GM23338 (cell line): ENCODE data around the gene SORCS2. TPM values are rescaled to one million over a fixed set of nuclear protein-coding genes. Genes with fewer than 3 reads are reported as not detected.

Source experiments
- ATAC-seq: fragments of 200-7000 bp; cut with Tn5 transposase; 3 replicates; pipeline ENCODE4 v1.9.1; 2020
- DNase-seq: peaks from one replicate; pipeline ENCODE4 v3.0.0-alpha.2; 2015; ENCODE audit warnings: low spot score
- H2AFZ ChIP-seq: fragments of 200-600 bp; sonication (generic); 2 replicates; pipeline ENCODE4 v1.8.0; 2016; ENCODE audit warnings: antibody characterized with exemption, mild to moderate bottlenecking, moderate library complexity
- H3F3A ChIP-seq: fragments of 200-600 bp; sonication (generic); replicated peaks from 2 replicates; pipeline ENCODE4 v1.8.0; 2017; ENCODE audit warnings: antibody characterized with exemption, mixed run types, low read depth
- H3K27ac ChIP-seq: fragments of 200-600 bp; sonication (generic); 2 replicates; pipeline ENCODE4 v1.6.1; 2016; ENCODE audit warnings: low read depth
- H3K27me3 ChIP-seq: fragments of 200-600 bp; sonication (generic); 2 replicates; pipeline ENCODE4 v1.8.0; 2016; ENCODE audit warnings: mild to moderate bottlenecking, mixed run types, moderate library complexity; ENCODE audit not compliant: insufficient read depth
- H3K36me3 ChIP-seq: fragments of 200-600 bp; sonication (generic); 2 replicates; pipeline ENCODE4 v1.8.0; 2016; ENCODE audit warnings: mild to moderate bottlenecking; ENCODE audit not compliant: insufficient read depth
- H3K4me1 ChIP-seq: fragments of 200-600 bp; sonication (generic); 2 replicates; pipeline ENCODE4 v1.8.0; 2016; ENCODE audit warnings: mild to moderate bottlenecking, moderate library complexity; ENCODE audit not compliant: insufficient read depth
- H3K4me2 ChIP-seq: fragments of 200-600 bp; sonication (generic); 2 replicates; pipeline ENCODE4 v1.7.1; 2017; ENCODE audit warnings: mixed run types
- H3K4me3 ChIP-seq: fragments of 200-600 bp; sonication (generic); 2 replicates; pipeline ENCODE4 v1.6.1; 2016; ENCODE audit warnings: mixed run types
- H3K79me2 ChIP-seq: fragments of 200-600 bp; sonication (generic); replicated peaks from 2 replicates; pipeline ENCODE4 v1.8.0; 2017; ENCODE audit warnings: mild to moderate bottlenecking; ENCODE audit not compliant: insufficient read depth
- H3K9me2 ChIP-seq: fragments of 200-600 bp; sonication (generic); 2 replicates; pipeline ENCODE4 v1.8.0; 2017; ENCODE audit not compliant: insufficient read depth
- H4K20me1 ChIP-seq: fragments of 200-600 bp; sonication (generic); replicated peaks from 2 replicates; pipeline ENCODE4 v1.8.0; 2017; ENCODE audit warnings: mild to moderate bottlenecking; ENCODE audit not compliant: insufficient read depth
- H3K27ac Mint-ChIP-seq: 2 replicates; pipeline ENCODE4 v1.8.0; 2020; ENCODE audit warnings: inconsistent platforms, mild to moderate bottlenecking, moderate library complexity, mixed read lengths
- H3K27me3 Mint-ChIP-seq: 3 replicates; pipeline ENCODE4 v1.8.0; 2022; ENCODE audit warnings: low read depth, mild to moderate bottlenecking, moderate library complexity, mixed read lengths, inconsistent platforms; ENCODE audit not compliant: insufficient read depth, poor library complexity
- H3K36me3 Mint-ChIP-seq: 3 replicates; pipeline ENCODE4 v1.8.0; 2021; ENCODE audit warnings: low read depth, mild to moderate bottlenecking, inconsistent platforms, moderate library complexity, mixed read lengths
- H3K4me1 Mint-ChIP-seq: 3 replicates; pipeline ENCODE4 v1.8.0; 2020; ENCODE audit warnings: mild to moderate bottlenecking, inconsistent platforms, mixed read lengths
- H3K4me3 Mint-ChIP-seq: 3 replicates; pipeline ENCODE4 v1.8.0; 2021; ENCODE audit warnings: moderate library complexity, mild to moderate bottlenecking, inconsistent platforms, mixed read lengths
- H3K9me3 Mint-ChIP-seq: 3 replicates; pipeline ENCODE4 v1.8.0; 2020; ENCODE audit warnings: moderate library complexity, mild to moderate bottlenecking, inconsistent platforms, mixed read lengths
- EZH2 ChIP-seq: fragments of 200-600 bp; sonication (generic); IDR thresholded peaks from one replicate; pipeline ENCODE4 v1.8.0; 2017; ENCODE audit warnings: antibody characterized with exemption, mild to moderate bottlenecking, low read depth; ENCODE audit not compliant: unreplicated experiment
- JUNB ChIP-seq: IDR thresholded peaks from one replicate; pipeline ENCODE4 v1.6.1; 2016; ENCODE audit warnings: antibody characterized with exemption; ENCODE audit not compliant: unreplicated experiment
- NANOG ChIP-seq: IDR thresholded peaks from 2 replicates; pipeline ENCODE4 v1.6.1; 2016; ENCODE audit warnings: antibody characterized with exemption, borderline replicate concordance
- STAT1 ChIP-seq: IDR thresholded peaks from one replicate; pipeline ENCODE4 v1.6.1; 2016; ENCODE audit warnings: antibody characterized with exemption; ENCODE audit not compliant: unreplicated experiment
- ZNF114 ChIP-seq: fragments of 250-450 bp; sonication (Bioruptor Pico); IDR thresholded peaks from 2 replicates; pipeline ENCODE4 v1.5.0; 2020; ENCODE audit warnings: mild to moderate bottlenecking, moderate library complexity
- polyA plus RNA-seq: library from polyadenylated mRNA; unstranded; fragments of >200 nt; fragmentation: Nextera tagmentation; extraction: Ambion mirVana; gene quantifications from 2 replicates; pipeline ENCODE4 v1.2.1, GENCODE V29; 2016
- total RNA-seq: library from RNA; depleted of rRNA; stranded (reverse); fragments of >200 nt; shearing (Covaris generic); gene quantifications from 2 replicates; pipeline ENCODE4 v1.2.3, GENCODE V29; 2014
- TF ChIP-seq, protein P1 (sequence below): IDR thresholded peaks from one replicate; pipeline ENCODE4 v1.6.1; 2018; ENCODE audit warnings: antibody characterized with exemption; ENCODE audit not compliant: unreplicated experiment
- TF ChIP-seq, protein P2 (sequence below): IDR thresholded peaks from 2 replicates; pipeline ENCODE4 v1.6.1; 2016; ENCODE audit warnings: antibody characterized with exemption
- TF ChIP-seq, protein P3 (sequence below): fragments of 250-450 bp; sonication (Bioruptor Pico); IDR thresholded peaks from 2 replicates; pipeline ENCODE4 v1.5.0; 2020; ENCODE audit warnings: mild to moderate bottlenecking, moderate library complexity

Gene SORCS2
- total and polyA plus RNA-seq, 2 experiments from 2014 or later, result 0.47 to 2.4 TPM

DNA sequence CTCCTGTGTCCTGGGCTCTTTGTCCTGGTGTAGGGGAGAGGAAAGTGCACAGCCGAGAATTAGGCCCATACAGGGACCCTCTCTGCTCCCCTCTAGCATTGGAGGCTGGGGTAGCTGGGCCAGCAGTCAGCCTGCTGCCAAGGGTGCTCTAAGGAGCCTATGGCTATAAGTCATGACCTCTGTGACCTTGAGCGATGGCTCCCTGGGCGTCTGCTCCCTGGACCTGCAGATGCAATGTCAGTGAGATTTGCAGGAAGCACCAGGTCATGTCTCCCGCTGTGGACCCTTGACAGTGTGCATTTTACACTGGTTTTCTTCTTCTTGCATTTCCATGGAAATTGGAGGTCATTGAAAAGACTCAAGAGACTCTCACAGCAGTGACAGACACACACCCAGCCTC is 476.5 kb downstream of the SORCS2 start:
- ATAC-seq (no peak), DNase-seq (no peak)
- no peak overlapping the region for H3K27ac ChIP-seq
- H3K27ac Mint-ChIP-seq, result no peak overlapping the region
- no peak overlapping the region for H3K4me2 ChIP-seq
- H2AFZ ChIP-seq, result no peak overlapping the region
- peaks cover 8% of the 10 kb centered on the region for H3K9me3 Mint-ChIP-seq
- no peak overlapping the region for H3K4me3 ChIP-seq
- no peak overlapping the region for H3K4me3 Mint-ChIP-seq
- no peaks in the 10 kb centered on the region for H3K79me2 ChIP-seq
- H3K36me3 ChIP-seq, result no peaks in the 10 kb centered on the region
- H3K4me1 ChIP-seq, result no peaks in the 10 kb centered on the region
- TF ChIP-seq ZNF114 (CRISPR knock-in tag) (no peak), EZH2 (no peak), JUNB (no peak), NANOG (no peak), STAT1 (no peak)
- TF ChIP-seq, protein P1, sequence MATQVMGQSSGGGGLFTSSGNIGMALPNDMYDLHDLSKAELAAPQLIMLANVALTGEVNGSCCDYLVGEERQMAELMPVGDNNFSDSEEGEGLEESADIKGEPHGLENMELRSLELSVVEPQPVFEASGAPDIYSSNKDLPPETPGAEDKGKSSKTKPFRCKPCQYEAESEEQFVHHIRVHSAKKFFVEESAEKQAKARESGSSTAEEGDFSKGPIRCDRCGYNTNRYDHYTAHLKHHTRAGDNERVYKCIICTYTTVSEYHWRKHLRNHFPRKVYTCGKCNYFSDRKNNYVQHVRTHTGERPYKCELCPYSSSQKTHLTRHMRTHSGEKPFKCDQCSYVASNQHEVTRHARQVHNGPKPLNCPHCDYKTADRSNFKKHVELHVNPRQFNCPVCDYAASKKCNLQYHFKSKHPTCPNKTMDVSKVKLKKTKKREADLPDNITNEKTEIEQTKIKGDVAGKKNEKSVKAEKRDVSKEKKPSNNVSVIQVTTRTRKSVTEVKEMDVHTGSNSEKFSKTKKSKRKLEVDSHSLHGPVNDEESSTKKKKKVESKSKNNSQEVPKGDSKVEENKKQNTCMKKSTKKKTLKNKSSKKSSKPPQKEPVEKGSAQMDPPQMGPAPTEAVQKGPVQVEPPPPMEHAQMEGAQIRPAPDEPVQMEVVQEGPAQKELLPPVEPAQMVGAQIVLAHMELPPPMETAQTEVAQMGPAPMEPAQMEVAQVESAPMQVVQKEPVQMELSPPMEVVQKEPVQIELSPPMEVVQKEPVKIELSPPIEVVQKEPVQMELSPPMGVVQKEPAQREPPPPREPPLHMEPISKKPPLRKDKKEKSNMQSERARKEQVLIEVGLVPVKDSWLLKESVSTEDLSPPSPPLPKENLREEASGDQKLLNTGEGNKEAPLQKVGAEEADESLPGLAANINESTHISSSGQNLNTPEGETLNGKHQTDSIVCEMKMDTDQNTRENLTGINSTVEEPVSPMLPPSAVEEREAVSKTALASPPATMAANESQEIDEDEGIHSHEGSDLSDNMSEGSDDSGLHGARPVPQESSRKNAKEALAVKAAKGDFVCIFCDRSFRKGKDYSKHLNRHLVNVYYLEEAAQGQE, result no peak
- TF ChIP-seq, protein P2, sequence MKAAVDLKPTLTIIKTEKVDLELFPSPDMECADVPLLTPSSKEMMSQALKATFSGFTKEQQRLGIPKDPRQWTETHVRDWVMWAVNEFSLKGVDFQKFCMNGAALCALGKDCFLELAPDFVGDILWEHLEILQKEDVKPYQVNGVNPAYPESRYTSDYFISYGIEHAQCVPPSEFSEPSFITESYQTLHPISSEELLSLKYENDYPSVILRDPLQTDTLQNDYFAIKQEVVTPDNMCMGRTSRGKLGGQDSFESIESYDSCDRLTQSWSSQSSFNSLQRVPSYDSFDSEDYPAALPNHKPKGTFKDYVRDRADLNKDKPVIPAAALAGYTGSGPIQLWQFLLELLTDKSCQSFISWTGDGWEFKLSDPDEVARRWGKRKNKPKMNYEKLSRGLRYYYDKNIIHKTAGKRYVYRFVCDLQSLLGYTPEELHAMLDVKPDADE, result no peak
- TF ChIP-seq, protein P3, sequence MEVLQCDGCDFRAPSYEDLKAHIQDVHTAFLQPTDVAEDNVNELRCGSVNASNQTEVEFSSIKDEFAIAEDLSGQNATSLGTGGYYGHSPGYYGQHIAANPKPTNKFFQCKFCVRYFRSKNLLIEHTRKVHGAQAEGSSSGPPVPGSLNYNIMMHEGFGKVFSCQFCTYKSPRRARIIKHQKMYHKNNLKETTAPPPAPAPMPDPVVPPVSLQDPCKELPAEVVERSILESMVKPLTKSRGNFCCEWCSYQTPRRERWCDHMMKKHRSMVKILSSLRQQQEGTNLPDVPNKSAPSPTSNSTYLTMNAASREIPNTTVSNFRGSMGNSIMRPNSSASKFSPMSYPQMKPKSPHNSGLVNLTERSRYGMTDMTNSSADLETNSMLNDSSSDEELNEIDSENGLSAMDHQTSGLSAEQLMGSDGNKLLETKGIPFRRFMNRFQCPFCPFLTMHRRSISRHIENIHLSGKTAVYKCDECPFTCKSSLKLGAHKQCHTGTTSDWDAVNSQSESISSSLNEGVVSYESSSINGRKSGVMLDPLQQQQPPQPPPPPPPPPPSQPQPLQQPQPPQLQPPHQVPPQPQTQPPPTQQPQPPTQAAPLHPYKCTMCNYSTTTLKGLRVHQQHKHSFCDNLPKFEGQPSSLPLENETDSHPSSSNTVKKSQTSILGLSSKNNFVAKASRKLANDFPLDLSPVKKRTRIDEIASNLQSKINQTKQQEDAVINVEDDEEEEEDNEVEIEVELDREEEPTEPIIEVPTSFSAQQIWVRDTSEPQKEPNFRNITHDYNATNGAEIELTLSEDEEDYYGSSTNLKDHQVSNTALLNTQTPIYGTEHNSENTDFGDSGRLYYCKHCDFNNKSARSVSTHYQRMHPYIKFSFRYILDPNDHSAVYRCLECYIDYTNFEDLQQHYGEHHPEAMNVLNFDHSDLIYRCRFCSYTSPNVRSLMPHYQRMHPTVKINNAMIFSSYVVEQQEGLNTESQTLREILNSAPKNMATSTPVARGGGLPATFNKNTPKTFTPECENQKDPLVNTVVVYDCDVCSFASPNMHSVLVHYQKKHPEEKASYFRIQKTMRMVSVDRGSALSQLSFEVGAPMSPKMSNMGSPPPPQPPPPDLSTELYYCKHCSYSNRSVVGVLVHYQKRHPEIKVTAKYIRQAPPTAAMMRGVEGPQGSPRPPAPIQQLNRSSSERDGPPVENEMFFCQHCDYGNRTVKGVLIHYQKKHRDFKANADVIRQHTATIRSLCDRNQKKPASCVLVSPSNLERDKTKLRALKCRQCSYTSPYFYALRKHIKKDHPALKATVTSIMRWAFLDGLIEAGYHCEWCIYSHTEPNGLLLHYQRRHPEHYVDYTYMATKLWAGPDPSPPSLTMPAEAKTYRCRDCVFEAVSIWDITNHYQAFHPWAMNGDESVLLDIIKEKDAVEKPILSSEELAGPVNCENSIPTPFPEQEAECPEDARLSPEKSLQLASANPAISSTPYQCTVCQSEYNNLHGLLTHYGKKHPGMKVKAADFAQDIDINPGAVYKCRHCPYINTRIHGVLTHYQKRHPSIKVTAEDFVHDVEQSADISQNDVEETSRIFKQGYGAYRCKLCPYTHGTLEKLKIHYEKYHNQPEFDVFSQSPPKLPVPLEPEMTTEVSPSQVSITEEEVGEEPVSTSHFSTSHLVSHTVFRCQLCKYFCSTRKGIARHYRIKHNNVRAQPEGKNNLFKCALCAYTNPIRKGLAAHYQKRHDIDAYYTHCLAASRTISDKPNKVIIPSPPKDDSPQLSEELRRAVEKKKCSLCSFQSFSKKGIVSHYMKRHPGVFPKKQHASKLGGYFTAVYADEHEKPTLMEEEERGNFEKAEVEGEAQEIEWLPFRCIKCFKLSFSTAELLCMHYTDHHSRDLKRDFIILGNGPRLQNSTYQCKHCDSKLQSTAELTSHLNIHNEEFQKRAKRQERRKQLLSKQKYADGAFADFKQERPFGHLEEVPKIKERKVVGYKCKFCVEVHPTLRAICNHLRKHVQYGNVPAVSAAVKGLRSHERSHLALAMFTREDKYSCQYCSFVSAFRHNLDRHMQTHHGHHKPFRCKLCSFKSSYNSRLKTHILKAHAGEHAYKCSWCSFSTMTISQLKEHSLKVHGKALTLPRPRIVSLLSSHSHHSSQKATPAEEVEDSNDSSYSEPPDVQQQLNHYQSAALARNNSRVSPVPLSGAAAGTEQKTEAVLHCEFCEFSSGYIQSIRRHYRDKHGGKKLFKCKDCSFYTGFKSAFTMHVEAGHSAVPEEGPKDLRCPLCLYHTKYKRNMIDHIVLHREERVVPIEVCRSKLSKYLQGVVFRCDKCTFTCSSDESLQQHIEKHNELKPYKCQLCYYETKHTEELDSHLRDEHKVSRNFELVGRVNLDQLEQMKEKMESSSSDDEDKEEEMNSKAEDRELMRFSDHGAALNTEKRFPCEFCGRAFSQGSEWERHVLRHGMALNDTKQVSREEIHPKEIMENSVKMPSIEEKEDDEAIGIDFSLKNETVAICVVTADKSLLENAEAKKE (CRISPR knock-in tag), result no peak
- H4K20me1 ChIP-seq, result no peaks in the 10 kb centered on the region
- no peaks in the 10 kb centered on the region for H3K27me3 Mint-ChIP-seq
- H3K4me1 Mint-ChIP-seq, result peaks cover 8% of the 10 kb centered on the region
- H3F3A ChIP-seq, result no peaks in the 10 kb centered on the region
- no peaks in the 10 kb centered on the region for H3K36me3 Mint-ChIP-seq
- H3K27me3 ChIP-seq, result no peaks in the 10 kb centered on the region
- no peaks in the 10 kb centered on the region for H3K9me2 ChIP-seq
